H1 (cell line): ENCODE measurements around the gene RUSC2. TPM values are rescaled to one million over a fixed set of nuclear protein-coding genes. Genes with fewer than 3 reads are reported as not detected.

ENCODE experiments used
- EZH2 ChIP-seq: fragments of 200-600 bp; sonication (generic); IDR thresholded peaks from 2 replicates; pipeline ENCODE4 v1.7.1; 2012; ENCODE audit warnings: low read depth, mild to moderate bottlenecking, moderate library complexity, low read length, inconsistent platforms; ENCODE audit not compliant: severe bottlenecking
- polyA plus RNA-seq, 7 experiments: library from polyadenylated mRNA; depleted of rRNA in 3 of 7; stranded (reverse) in 5 of 7; unstranded in 2 of 7; fragments of >200 nt in 5 of 7; fragments of 200-250 nt in 2 of 7; gene quantifications; 1 replicate in 5 of 7; 2 replicates in 1 of 7; 4 replicates in 1 of 7; pipeline versions ENCODE4 v1.2.1 to v1.2.3, GENCODE V29; 2011 to 2013; ENCODE audit warnings: missing spikeins in 2 of 7, mixed read lengths in 2 of 7
- total RNA-seq: library from RNA; stranded (reverse); fragmentation: NEBNext Ultra II Directional; extraction: Animal tissue kit (Norgen Biotek cat#: 25700); gene quantifications from 2 replicates; pipeline ENCODE4 v1.2.1, GENCODE V29; 2021

The RUSC2 gene
- total and polyA plus RNA-seq, 2 of the 8 experiments (the other 6 are each of a cell fraction or from before 2014, with no cell fraction given): 4.2 to 7.9 TPM

- no peak for TF ChIP-seq EZH2
- TF ChIP-seq, all 59 proteins: peak for 0
Observed at GRCh38 chr9:35499029-35499700, 9.3 kb downstream of the RUSC2 start (continued).
